Measurements from ENCODE around the gene TBX10. TPM values are rescaled to one million over a fixed set of nuclear protein-coding genes. Genes with fewer than 3 reads are reported as not detected.

The TBX10 gene
- total and polyA plus RNA-seq, 4 experiments from 2014 or later: not detected

- Mint-ChIP-seq H3K27ac (peak overlapping the region; percentile 25 to 85 (median 73)), H3K4me3 (peak overlapping the region in 5 of 8 donors; percentile 1 to 59 (median 36)), H3K36me3 (peaks cover 0 to 2% of the 10 kb centered on the region in 2 donors), H3K4me1 (peaks cover 13 to 33% (median 22%) of the 10 kb centered on the region in 4 donors), H3K9me3 (no peaks in the 10 kb centered on the region), H3K27me3 (no peaks in the 10 kb centered on the region)
- POLR2A ChIA-PET (ENCODE audit: partially characterized antibody): interaction anchor here (1.2 kb wide), 1 partner anchor 102 kb away, joined by 3 read pairs; no protein-coding TSS in a partner anchor
- Histone ChIP-seq H3K27me3 (ENCODE audit: insufficient read depth, low read length) (no peaks in the 10 kb centered on the region), H3K4me3 (ENCODE audit: low read length in 2 of 2) (no peak overlapping the region), H3K4me1 (ENCODE audit: insufficient read depth, low read length) (peaks cover 10% of the 10 kb centered on the region), H3K27ac (ENCODE audit: low read depth, low read length) (no peak overlapping the region), H3K9me3 (ENCODE audit: control insufficient read depth in 1 of 2, low read length in 2 of 2) (no peaks in the 10 kb centered on the region), H3K36me3 (ENCODE audit: insufficient read depth, low read length) (no peaks in the 10 kb centered on the region)
- no peak for DNase-seq
- CTCF ChIA-PET (ENCODE audit: partially characterized antibody): no interaction called here
- intact Hi-C loops (cut with micrococcal nuclease): no loop called here
These were observed 53.7 kb downstream of the TBX10 start for GRCh38 chr11:67585911-67586310.

GRCh38 chr11:67584881-67585873 is 54.4 kb downstream of the TBX10 start:
- intact Hi-C loops (cut with micrococcal nuclease): no loop called here
- POLR2A ChIA-PET (ENCODE audit: partially characterized antibody): interaction anchor here (3.4 kb wide), 1 partner anchor 29 kb away, joined by 22 read pairs; no protein-coding TSS in a partner anchor
- H3K27me3 Mint-ChIP-seq: no peaks in the 10 kb centered on the region

GRCh38 chr11:67584205-67584880 is 55.2 kb downstream of the TBX10 start:
- H3K36me3 Mint-ChIP-seq: peaks cover 0 to 2% of the 10 kb centered on the region in 2 donors
- CTCF ChIA-PET (ENCODE audit: partially characterized antibody): interaction anchor here (1.2 to 2.4 kb wide), 4 partner anchors 10 to 197 kb away, joined by 3 to 6 read pairs (median 4); partner anchors contain the start of gene NUDT8
- intact Hi-C loops (cut with micrococcal nuclease): no loop called here
- peaks cover 18 to 40% (median 29%) of the 10 kb centered on the region in 4 donors for H3K4me1 Mint-ChIP-seq
- peak overlapping the region; percentile 65 for H3K27ac ChIP-seq (ENCODE audit: low read depth, low read length)
- POLR2A ChIA-PET (ENCODE audit: partially characterized antibody): interaction anchor here (0.5 to 3.4 kb wide), 6 partner anchors 17 to 148 kb away, joined by 3 to 22 read pairs (median 6); partner anchors contain the start of genes NUDT8 and PTPRCAP
- no peaks in the 10 kb centered on the region for H3K9me3 Mint-ChIP-seq
- peak overlapping the region; percentile 50 to 77 (median 72) for H3K4me3 Mint-ChIP-seq
- H3K9me3 ChIP-seq (ENCODE audit: control insufficient read depth in 1 of 2, low read length in 2 of 2): no peaks in the 10 kb centered on the region
- H3K4me1 ChIP-seq (ENCODE audit: insufficient read depth, low read length): peaks cover 16% of the 10 kb centered on the region
- peak overlapping the region in 6 of 7 donors; percentile 60 to 92 (median 74) for H3K27ac Mint-ChIP-seq
- H3K27me3 Mint-ChIP-seq: no peaks in the 10 kb centered on the region
- no peaks in the 10 kb centered on the region for H3K36me3 ChIP-seq (ENCODE audit: insufficient read depth, low read length)
- peak in 3 of 5 donors; percentile 21 to 51 (median 22) for DNase-seq
- peak overlapping the region; percentile 6 to 54 for H3K4me3 ChIP-seq (ENCODE audit: low read length in 2 of 2)
- H3K27me3 ChIP-seq (ENCODE audit: insufficient read depth, low read length): no peaks in the 10 kb centered on the region

More at GRCh38 chr11:67584881-67585873, 54.4 kb downstream of the TBX10 start:
- Histone ChIP-seq H3K4me1 (ENCODE audit: insufficient read depth, low read length) (peaks cover 10% of the 10 kb centered on the region), H3K27ac (ENCODE audit: low read depth, low read length) (peak overlapping the region; percentile 9), H3K36me3 (ENCODE audit: insufficient read depth, low read length) (no peaks in the 10 kb centered on the region), H3K27me3 (ENCODE audit: insufficient read depth, low read length) (no peaks in the 10 kb centered on the region), H3K4me3 (ENCODE audit: low read length in 2 of 2) (no peak overlapping the region), H3K9me3 (ENCODE audit: control insufficient read depth in 1 of 2, low read length in 2 of 2) (no peaks in the 10 kb centered on the region)
- Mint-ChIP-seq H3K4me1 (peaks cover 13 to 33% (median 22%) of the 10 kb centered on the region in 4 donors), H3K9me3 (no peaks in the 10 kb centered on the region), H3K4me3 (peak overlapping the region in 7 of 8 donors; percentile 62 to 77 (median 73)), H3K27ac (peak overlapping the region; percentile 4 to 87 (median 76)), H3K36me3 (peaks cover 0 to 2% of the 10 kb centered on the region in 2 donors)
- CTCF ChIA-PET (ENCODE audit: partially characterized antibody): interaction anchor here (1.2 to 1.4 kb wide), 3 partner anchors 27 to 198 kb away, joined by 3 to 5 read pairs (median 3); partner anchors contain the start of gene NUDT8
- DNase-seq: no peak

GRCh38 chr11:67583247-67584204 is 56.0 kb downstream of the TBX10 start, which contains the start of gene GSTP1:
Gene GSTP1 (plus strand): TSS chr11:67583812. CDS start chr11:67583844, 32 bp downstream.
- peaks cover 21 to 45% (median 33%) of the 10 kb centered on the region in 4 donors for H3K4me1 Mint-ChIP-seq
- ChIA-PET POLR2A (ENCODE audit: partially characterized antibody) (interaction anchor here (0.5 to 3.4 kb wide), 8 partner anchors 18 to 230 kb away, joined by 3 to 22 read pairs (median 3); partner anchors contain the start of genes NUDT8, POLD4 and PTPRCAP), CTCF (ENCODE audit: partially characterized antibody) (interaction anchor here (0.7 to 2.4 kb wide), 4 partner anchors 11 to 67 kb away, joined by 3 to 6 read pairs (median 4); partner anchors contain the start of genes ACY3 and NUDT8)
- H3K27ac ChIP-seq (ENCODE audit: low read depth, low read length): peak within 1 kb of the TSS; percentile 65
- H3K4me3 Mint-ChIP-seq: peak within 1 kb of the TSS; percentile 88 to 94 (median 92)
- H3K9me3 Mint-ChIP-seq: no peaks in the 10 kb centered on the region
- H3K27me3 Mint-ChIP-seq: no peaks in the 10 kb centered on the region
- H3K4me1 ChIP-seq (ENCODE audit: insufficient read depth, low read length): peaks cover 20% of the 10 kb centered on the region
- H3K36me3 ChIP-seq (ENCODE audit: insufficient read depth, low read length): no peaks in the 10 kb centered on the region
- peak within 1 kb of the TSS; percentile 79 to 96 (median 93) for H3K27ac Mint-ChIP-seq
- H3K9me3 ChIP-seq (ENCODE audit: control insufficient read depth in 1 of 2, low read length in 2 of 2): no peaks in the 10 kb centered on the region
- peak; percentile 62 to 82 (median 71) for DNase-seq
- H3K36me3 Mint-ChIP-seq: peaks cover 0 to 2% of the 10 kb centered on the region in 2 donors
- peak within 1 kb of the TSS; percentile 6 to 54 for H3K4me3 ChIP-seq (ENCODE audit: low read length in 2 of 2)
- no peaks in the 10 kb centered on the region for H3K27me3 ChIP-seq (ENCODE audit: insufficient read depth, low read length)
- intact Hi-C loops (cut with micrococcal nuclease): loop anchor here (1.0 kb wide), 1 partner anchor 23 kb away; the partner anchor contains the start of gene NDUFV1

GRCh38 chr11:67582011-67582410 is 57.6 kb downstream of the TBX10 start:
- CTCF ChIA-PET (ENCODE audit: partially characterized antibody): interaction anchor here (1.5 to 2.4 kb wide), 2 partner anchors 12 to 47 kb away, joined by 3 to 6 read pairs; partner anchors contain the start of gene NUDT8

More at GRCh38 chr11:67582011-67582410, 57.6 kb downstream of the TBX10 start:
- Mint-ChIP-seq H3K4me3 (peak overlapping the region in 6 of 8 donors; percentile 49 to 74 (median 72)), H3K27me3 (no peaks in the 10 kb centered on the region), H3K27ac (peak overlapping the region in 5 of 7 donors; percentile 24 to 85 (median 52)), H3K4me1 (peaks cover 21 to 45% (median 33%) of the 10 kb centered on the region in 4 donors), H3K36me3 (peaks cover 0 to 2% of the 10 kb centered on the region in 2 donors), H3K9me3 (no peaks in the 10 kb centered on the region)
- no peak for DNase-seq
- H3K27me3 ChIP-seq (ENCODE audit: insufficient read depth, low read length): no peaks in the 10 kb centered on the region
- no peaks in the 10 kb centered on the region for H3K36me3 ChIP-seq (ENCODE audit: insufficient read depth, low read length)
- no peaks in the 10 kb centered on the region for H3K9me3 ChIP-seq (ENCODE audit: control insufficient read depth in 1 of 2, low read length in 2 of 2)
- no peak overlapping the region for H3K4me3 ChIP-seq (ENCODE audit: low read length in 2 of 2)
- H3K4me1 ChIP-seq (ENCODE audit: insufficient read depth, low read length): peaks cover 20% of the 10 kb centered on the region
- POLR2A ChIA-PET (ENCODE audit: partially characterized antibody): interaction anchor here (1.5 to 3.4 kb wide), 2 partner anchors 27 to 33 kb away, joined by 3 to 22 read pairs; no protein-coding TSS in a partner anchor
- intact Hi-C loops (cut with micrococcal nuclease): no loop called here
- no peak overlapping the region for H3K27ac ChIP-seq (ENCODE audit: low read depth, low read length)
